Temporal lobe (tissue), 1 donor: ENCODE measurements around the gene MB21D2. TPM values are rescaled to one million over a fixed set of nuclear protein-coding genes. Genes with fewer than 3 reads are reported as not detected.

Source experiments
- total RNA-seq: library from RNA; depleted of rRNA; stranded (reverse); fragments of >200 nt; gene quantifications from one replicate; pipeline ENCODE4 v1.2.3, GENCODE V29; 2014

Gene MB21D2
- total RNA-seq, 1 donor from 2014 or later: 45.5 TPM

Other genes with a start within 250 kb of the MB21D2 start
- 103 TPM for gene FGF12, start 190.3 kb downstream of the MB21D2 start, total RNA-seq